GM23338 (cell line): Measurements from ENCODE around the gene DNAH10. TPM values are rescaled to one million over a fixed set of nuclear protein-coding genes. Genes with fewer than 3 reads are reported as not detected.

ENCODE experiments used
- ATAC-seq: fragments of 200-7000 bp; cut with Tn5 transposase; 3 replicates; pipeline ENCODE4 v1.9.1; 2020
- DNase-seq: peaks from one replicate; pipeline ENCODE4 v3.0.0-alpha.2; 2015; ENCODE audit warnings: low spot score
- H2AFZ ChIP-seq: fragments of 200-600 bp; sonication (generic); 2 replicates; pipeline ENCODE4 v1.8.0; 2016; ENCODE audit warnings: antibody characterized with exemption, mild to moderate bottlenecking, moderate library complexity
- H3F3A ChIP-seq: fragments of 200-600 bp; sonication (generic); replicated peaks from 2 replicates; pipeline ENCODE4 v1.8.0; 2017; ENCODE audit warnings: antibody characterized with exemption, mixed run types, low read depth
- H3K27ac ChIP-seq: fragments of 200-600 bp; sonication (generic); 2 replicates; pipeline ENCODE4 v1.6.1; 2016; ENCODE audit warnings: low read depth
- H3K27me3 ChIP-seq: fragments of 200-600 bp; sonication (generic); 2 replicates; pipeline ENCODE4 v1.8.0; 2016; ENCODE audit warnings: mild to moderate bottlenecking, mixed run types, moderate library complexity; ENCODE audit not compliant: insufficient read depth
- H3K36me3 ChIP-seq: fragments of 200-600 bp; sonication (generic); 2 replicates; pipeline ENCODE4 v1.8.0; 2016; ENCODE audit warnings: mild to moderate bottlenecking; ENCODE audit not compliant: insufficient read depth
- H3K4me1 ChIP-seq: fragments of 200-600 bp; sonication (generic); 2 replicates; pipeline ENCODE4 v1.8.0; 2016; ENCODE audit warnings: mild to moderate bottlenecking, moderate library complexity; ENCODE audit not compliant: insufficient read depth
- H3K4me2 ChIP-seq: fragments of 200-600 bp; sonication (generic); 2 replicates; pipeline ENCODE4 v1.7.1; 2017; ENCODE audit warnings: mixed run types
- H3K4me3 ChIP-seq: fragments of 200-600 bp; sonication (generic); 2 replicates; pipeline ENCODE4 v1.6.1; 2016; ENCODE audit warnings: mixed run types
- H3K79me2 ChIP-seq: fragments of 200-600 bp; sonication (generic); replicated peaks from 2 replicates; pipeline ENCODE4 v1.8.0; 2017; ENCODE audit warnings: mild to moderate bottlenecking; ENCODE audit not compliant: insufficient read depth
- H3K9me2 ChIP-seq: fragments of 200-600 bp; sonication (generic); 2 replicates; pipeline ENCODE4 v1.8.0; 2017; ENCODE audit not compliant: insufficient read depth
- H4K20me1 ChIP-seq: fragments of 200-600 bp; sonication (generic); replicated peaks from 2 replicates; pipeline ENCODE4 v1.8.0; 2017; ENCODE audit warnings: mild to moderate bottlenecking; ENCODE audit not compliant: insufficient read depth
- H3K27ac Mint-ChIP-seq: 2 replicates; pipeline ENCODE4 v1.8.0; 2020; ENCODE audit warnings: inconsistent platforms, mild to moderate bottlenecking, moderate library complexity, mixed read lengths
- H3K27me3 Mint-ChIP-seq: 3 replicates; pipeline ENCODE4 v1.8.0; 2022; ENCODE audit warnings: low read depth, mild to moderate bottlenecking, moderate library complexity, mixed read lengths, inconsistent platforms; ENCODE audit not compliant: insufficient read depth, poor library complexity
- H3K36me3 Mint-ChIP-seq: 3 replicates; pipeline ENCODE4 v1.8.0; 2021; ENCODE audit warnings: low read depth, mild to moderate bottlenecking, inconsistent platforms, moderate library complexity, mixed read lengths
- H3K4me1 Mint-ChIP-seq: 3 replicates; pipeline ENCODE4 v1.8.0; 2020; ENCODE audit warnings: mild to moderate bottlenecking, inconsistent platforms, mixed read lengths
- H3K4me3 Mint-ChIP-seq: 3 replicates; pipeline ENCODE4 v1.8.0; 2021; ENCODE audit warnings: moderate library complexity, mild to moderate bottlenecking, inconsistent platforms, mixed read lengths
- H3K9me3 Mint-ChIP-seq: 3 replicates; pipeline ENCODE4 v1.8.0; 2020; ENCODE audit warnings: moderate library complexity, mild to moderate bottlenecking, inconsistent platforms, mixed read lengths
- CREB1 ChIP-seq: fragments of 250-450 bp; sonication (Bioruptor Pico); IDR thresholded peaks from 2 replicates; pipeline ENCODE4 v1.5.0; 2020; ENCODE audit warnings: low read depth, mild to moderate bottlenecking, moderate library complexity
- EZH2phosphoT487 ChIP-seq: fragments of 200-600 bp; sonication (generic); IDR thresholded peaks from one replicate; pipeline ENCODE4 v1.8.1; 2018; ENCODE audit warnings: antibody characterized with exemption; ENCODE audit not compliant: unreplicated experiment
- JUNB ChIP-seq: IDR thresholded peaks from one replicate; pipeline ENCODE4 v1.6.1; 2016; ENCODE audit warnings: antibody characterized with exemption; ENCODE audit not compliant: unreplicated experiment
- NANOG ChIP-seq: IDR thresholded peaks from 2 replicates; pipeline ENCODE4 v1.6.1; 2016; ENCODE audit warnings: antibody characterized with exemption, borderline replicate concordance
- POLR2AphosphoS5 ChIP-seq: IDR thresholded peaks from 2 replicates; pipeline ENCODE4 v1.6.1; 2016; ENCODE audit warnings: antibody characterized with exemption, low read depth
- ZNF331 ChIP-seq: fragments of 250-450 bp; sonication (Bioruptor Pico); IDR thresholded peaks from 2 replicates; pipeline ENCODE4 v1.5.0; 2020; ENCODE audit warnings: low read depth, mild to moderate bottlenecking, moderate library complexity
- ZNF462 ChIP-seq: fragments of 250-450 bp; sonication (Bioruptor Pico); IDR thresholded peaks from 2 replicates; pipeline ENCODE4 v1.5.0; 2020; ENCODE audit warnings: mild to moderate bottlenecking, moderate library complexity
- polyA plus RNA-seq: library from polyadenylated mRNA; unstranded; fragments of >200 nt; fragmentation: Nextera tagmentation; extraction: Ambion mirVana; gene quantifications from 2 replicates; pipeline ENCODE4 v1.2.1, GENCODE V29; 2016
- total RNA-seq: library from RNA; depleted of rRNA; stranded (reverse); fragments of >200 nt; shearing (Covaris generic); gene quantifications from 2 replicates; pipeline ENCODE4 v1.2.3, GENCODE V29; 2014
- TF ChIP-seq, protein P1 (sequence below): IDR thresholded peaks from 2 replicates; pipeline ENCODE4 v1.6.1; 2016; ENCODE audit warnings: antibody characterized with exemption
- TF ChIP-seq, protein P2 (sequence below): IDR thresholded peaks from one replicate; pipeline ENCODE4 v1.6.1; 2018; ENCODE audit warnings: antibody characterized with exemption; ENCODE audit not compliant: unreplicated experiment
- TF ChIP-seq, protein P3 (sequence below), 2 experiments: fragments of 200-600 bp in 1 of 2; sonication (generic) in 1 of 2; conservative IDR thresholded peaks; 2 replicates each; pipeline versions ENCODE4 v1.5.1 to v1.6.1; 2016 to 2017; ENCODE audit warnings: antibody characterized with exemption in 2 of 2, low read depth in 2 of 2, mild to moderate bottlenecking in 2 of 2, moderate library complexity in 1 of 2

The DNAH10 gene
- total and polyA plus RNA-seq, 2 experiments from 2014 or later = 0.03 TPM

GRCh38 chr12:123899368-123899767, 137.3 kb downstream of the DNAH10 start:
- no peaks in the 10 kb centered on the region for H3F3A ChIP-seq
- no peaks in the 10 kb centered on the region for H3K27me3 ChIP-seq
- H4K20me1 ChIP-seq = no peaks in the 10 kb centered on the region
- H3K9me2 ChIP-seq = no peaks in the 10 kb centered on the region
- no peaks in the 10 kb centered on the region for H3K36me3 ChIP-seq
- Mint-ChIP-seq H3K4me3 (no peak overlapping the region), H3K36me3 (peaks cover 6% of the 10 kb centered on the region), H3K4me1 (peaks cover 8% of the 10 kb centered on the region), H3K27ac (no peak overlapping the region), H3K27me3 (peaks cover 17% of the 10 kb centered on the region), H3K9me3 (peaks cover 13% of the 10 kb centered on the region)
- no peak overlapping the region for H3K4me3 ChIP-seq
- TF ChIP-seq POLR2AphosphoS5 (no peak), CREB1 (no peak), EZH2phosphoT487 (no peak), JUNB (no peak), ZNF462 (CRISPR knock-in tag) (no peak)
- H3K4me2 ChIP-seq = no peak overlapping the region
- H3K79me2 ChIP-seq = no peaks in the 10 kb centered on the region
- ATAC-seq (no peak), DNase-seq (no peak)
- no peak overlapping the region for H2AFZ ChIP-seq
- no peak overlapping the region for H3K27ac ChIP-seq
- peaks cover 4% of the 10 kb centered on the region; the same call in 1 of the 2 replicates for H3K4me1 ChIP-seq

- Mint-ChIP-seq H3K4me1 (peaks cover 8% of the 10 kb centered on the region), H3K27me3 (peaks cover 17% of the 10 kb centered on the region), H3K36me3 (peaks cover 6% of the 10 kb centered on the region), H3K9me3 (peaks cover 13% of the 10 kb centered on the region), H3K4me3 (no peak overlapping the region), H3K27ac (no peak overlapping the region)
- Histone ChIP-seq H3K4me2 (peak overlapping the region; percentile 69), H4K20me1 (no peaks in the 10 kb centered on the region), H3K4me1 (peaks cover 4% of the 10 kb centered on the region; the same call in 1 of the 2 replicates), H3K79me2 (no peaks in the 10 kb centered on the region), H3K4me3 (no peak overlapping the region), H3K27me3 (no peaks in the 10 kb centered on the region), H2AFZ (peak overlapping the region; percentile 97), H3K9me2 (no peaks in the 10 kb centered on the region), H3F3A (no peaks in the 10 kb centered on the region), H3K36me3 (no peaks in the 10 kb centered on the region), H3K27ac (no peak overlapping the region)
- ATAC-seq (peak; percentile 93), DNase-seq (peak; percentile 78)
- TF ChIP-seq, protein P1, sequence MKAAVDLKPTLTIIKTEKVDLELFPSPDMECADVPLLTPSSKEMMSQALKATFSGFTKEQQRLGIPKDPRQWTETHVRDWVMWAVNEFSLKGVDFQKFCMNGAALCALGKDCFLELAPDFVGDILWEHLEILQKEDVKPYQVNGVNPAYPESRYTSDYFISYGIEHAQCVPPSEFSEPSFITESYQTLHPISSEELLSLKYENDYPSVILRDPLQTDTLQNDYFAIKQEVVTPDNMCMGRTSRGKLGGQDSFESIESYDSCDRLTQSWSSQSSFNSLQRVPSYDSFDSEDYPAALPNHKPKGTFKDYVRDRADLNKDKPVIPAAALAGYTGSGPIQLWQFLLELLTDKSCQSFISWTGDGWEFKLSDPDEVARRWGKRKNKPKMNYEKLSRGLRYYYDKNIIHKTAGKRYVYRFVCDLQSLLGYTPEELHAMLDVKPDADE = no peak
- TF ChIP-seq NANOG (no peak), POLR2AphosphoS5 (no peak), ZNF331 (CRISPR knock-in tag) (no peak)
- TF ChIP-seq, protein P2, sequence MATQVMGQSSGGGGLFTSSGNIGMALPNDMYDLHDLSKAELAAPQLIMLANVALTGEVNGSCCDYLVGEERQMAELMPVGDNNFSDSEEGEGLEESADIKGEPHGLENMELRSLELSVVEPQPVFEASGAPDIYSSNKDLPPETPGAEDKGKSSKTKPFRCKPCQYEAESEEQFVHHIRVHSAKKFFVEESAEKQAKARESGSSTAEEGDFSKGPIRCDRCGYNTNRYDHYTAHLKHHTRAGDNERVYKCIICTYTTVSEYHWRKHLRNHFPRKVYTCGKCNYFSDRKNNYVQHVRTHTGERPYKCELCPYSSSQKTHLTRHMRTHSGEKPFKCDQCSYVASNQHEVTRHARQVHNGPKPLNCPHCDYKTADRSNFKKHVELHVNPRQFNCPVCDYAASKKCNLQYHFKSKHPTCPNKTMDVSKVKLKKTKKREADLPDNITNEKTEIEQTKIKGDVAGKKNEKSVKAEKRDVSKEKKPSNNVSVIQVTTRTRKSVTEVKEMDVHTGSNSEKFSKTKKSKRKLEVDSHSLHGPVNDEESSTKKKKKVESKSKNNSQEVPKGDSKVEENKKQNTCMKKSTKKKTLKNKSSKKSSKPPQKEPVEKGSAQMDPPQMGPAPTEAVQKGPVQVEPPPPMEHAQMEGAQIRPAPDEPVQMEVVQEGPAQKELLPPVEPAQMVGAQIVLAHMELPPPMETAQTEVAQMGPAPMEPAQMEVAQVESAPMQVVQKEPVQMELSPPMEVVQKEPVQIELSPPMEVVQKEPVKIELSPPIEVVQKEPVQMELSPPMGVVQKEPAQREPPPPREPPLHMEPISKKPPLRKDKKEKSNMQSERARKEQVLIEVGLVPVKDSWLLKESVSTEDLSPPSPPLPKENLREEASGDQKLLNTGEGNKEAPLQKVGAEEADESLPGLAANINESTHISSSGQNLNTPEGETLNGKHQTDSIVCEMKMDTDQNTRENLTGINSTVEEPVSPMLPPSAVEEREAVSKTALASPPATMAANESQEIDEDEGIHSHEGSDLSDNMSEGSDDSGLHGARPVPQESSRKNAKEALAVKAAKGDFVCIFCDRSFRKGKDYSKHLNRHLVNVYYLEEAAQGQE = no peak
- TF ChIP-seq, protein P3, sequence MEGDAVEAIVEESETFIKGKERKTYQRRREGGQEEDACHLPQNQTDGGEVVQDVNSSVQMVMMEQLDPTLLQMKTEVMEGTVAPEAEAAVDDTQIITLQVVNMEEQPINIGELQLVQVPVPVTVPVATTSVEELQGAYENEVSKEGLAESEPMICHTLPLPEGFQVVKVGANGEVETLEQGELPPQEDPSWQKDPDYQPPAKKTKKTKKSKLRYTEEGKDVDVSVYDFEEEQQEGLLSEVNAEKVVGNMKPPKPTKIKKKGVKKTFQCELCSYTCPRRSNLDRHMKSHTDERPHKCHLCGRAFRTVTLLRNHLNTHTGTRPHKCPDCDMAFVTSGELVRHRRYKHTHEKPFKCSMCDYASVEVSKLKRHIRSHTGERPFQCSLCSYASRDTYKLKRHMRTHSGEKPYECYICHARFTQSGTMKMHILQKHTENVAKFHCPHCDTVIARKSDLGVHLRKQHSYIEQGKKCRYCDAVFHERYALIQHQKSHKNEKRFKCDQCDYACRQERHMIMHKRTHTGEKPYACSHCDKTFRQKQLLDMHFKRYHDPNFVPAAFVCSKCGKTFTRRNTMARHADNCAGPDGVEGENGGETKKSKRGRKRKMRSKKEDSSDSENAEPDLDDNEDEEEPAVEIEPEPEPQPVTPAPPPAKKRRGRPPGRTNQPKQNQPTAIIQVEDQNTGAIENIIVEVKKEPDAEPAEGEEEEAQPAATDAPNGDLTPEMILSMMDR (conservative IDR thresholded peaks at IDR 0.05; ENCODE audit: low read depth in 2 of 2) = no peak
Observed at GRCh38 chr12:123900871-123901376, 138.8 kb downstream of the DNAH10 start.
